K562 (cell line): ENCODE data around the gene UPK2. TPM values are rescaled to one million over a fixed set of nuclear protein-coding genes. Genes with fewer than 3 reads are reported as not detected.

Experiments used
- ATF1 ChIP-seq, 2 experiments: fragments of 450-650 bp in 1 of 2; IDR thresholded peaks; 2 replicates each; pipeline ENCODE4 v1.6.1; 2016; ENCODE audit warnings: missing compliant biosample characterization in 1 of 2, missing genetic modification characterization in 1 of 2
- BCOR ChIP-seq: fragments of 450-650 bp; IDR thresholded peaks from 2 replicates; pipeline ENCODE4 v1.6.1; 2016
- CREBBP ChIP-seq: IDR thresholded peaks from one replicate; pipeline ENCODE4 v1.6.1; 2012; ENCODE audit warnings: low read depth, mild to moderate bottlenecking, control low read depth, inconsistent platforms, low read length
- CTBP1 ChIP-seq: fragments of 450-650 bp; IDR thresholded peaks from 2 replicates; pipeline ENCODE4 v1.6.1; 2016; ENCODE audit warnings: borderline replicate concordance
- CTCFL ChIP-seq: IDR thresholded peaks from 2 replicates; pipeline ENCODE4 v1.6.1; 2011; ENCODE audit warnings: borderline replicate concordance, low read depth, mild to moderate bottlenecking, moderate library complexity, low read length; ENCODE audit not compliant: insufficient read depth, poor library complexity, severe bottlenecking
- DPF2 ChIP-seq: fragments of 450-650 bp; IDR thresholded peaks from 2 replicates; pipeline ENCODE4 v1.6.1; 2016
- FIP1L1 ChIP-seq: fragments of 200-400 bp; formaldehyde crosslinking; IDR thresholded peaks from 2 replicates; pipeline ENCODE4 v1.6.1; 2018; ENCODE audit warnings: mild to moderate bottlenecking, low read depth, low read length; ENCODE audit not compliant: poor library complexity, severe bottlenecking
- GABPB1 ChIP-seq: sonication (generic); formaldehyde crosslinking; IDR thresholded peaks from 2 replicates; pipeline ENCODE4 v1.8.0; 2022; ENCODE audit warnings: mild to moderate bottlenecking, missing genetic modification reagents
- IRF2 ChIP-seq: sonication (generic); formaldehyde crosslinking; IDR thresholded peaks from 2 replicates; pipeline ENCODE4 v1.8.1; 2022; ENCODE audit warnings: mild to moderate bottlenecking, missing genetic modification reagents
- LARP7 ChIP-seq: fragments of 450-650 bp; IDR thresholded peaks from 2 replicates; pipeline ENCODE4 v1.6.1; 2016
- LEF1 ChIP-seq: fragments of 450-650 bp; IDR thresholded peaks from 2 replicates; pipeline ENCODE4 v1.6.1; 2016; ENCODE audit warnings: mild to moderate bottlenecking
- MTA1 ChIP-seq: fragments of 450-650 bp; IDR thresholded peaks from 2 replicates; pipeline ENCODE4 v1.6.1; 2017; ENCODE audit warnings: borderline replicate concordance
- PHF8 ChIP-seq: fragments of 200-600 bp; sonication (generic); IDR thresholded peaks from 2 replicates; pipeline ENCODE4 v1.6.1; 2012; ENCODE audit warnings: mixed run types, mild to moderate bottlenecking, inconsistent platforms, low read length, moderate library complexity, borderline replicate concordance
- TCF7L2 ChIP-seq: fragments of 150-350 bp; IDR thresholded peaks from 2 replicates; pipeline ENCODE4 v1.6.1; 2016; ENCODE audit warnings: low read depth, mild to moderate bottlenecking, low read length, moderate library complexity
- TCFL5 ChIP-seq: fragments of 250-450 bp; sonication (Bioruptor Pico); conservative IDR thresholded peaks from 2 replicates; pipeline ENCODE4 v1.6.1; 2021; ENCODE audit warnings: mild to moderate bottlenecking, moderate library complexity, matching md5 sums
- USF2 ChIP-seq: sonication (generic); formaldehyde crosslinking; IDR thresholded peaks from 2 replicates; pipeline ENCODE4 v1.5.0; 2020; ENCODE audit warnings: missing genetic modification reagents
- ZNF354B ChIP-seq: fragments of 250-450 bp; sonication (Bioruptor Pico); IDR thresholded peaks from 2 replicates; pipeline ENCODE4 v1.4.0; 2020
- ZNF384 ChIP-seq: IDR thresholded peaks from 2 replicates; pipeline ENCODE4 v1.6.1; 2012; ENCODE audit warnings: low read depth, low read length, improper control_type of control experiment
- ZSCAN29 ChIP-seq: fragments of 450-650 bp; IDR thresholded peaks from 2 replicates; pipeline ENCODE4 v1.6.1; 2017
- polyA plus RNA-seq, 8 experiments: library from polyadenylated mRNA; depleted of rRNA in 4 of 8; stranded (reverse) in 5 of 8; unstranded in 3 of 8; fragments of >200 nt; fragmentation: Nextera tagmentation in 2 of 8; fragmentation: Illumina TruSeq in 1 of 8; extraction: Ambion mirVana in 2 of 8; extraction: Trizol in 1 of 8; gene quantifications; 2 replicates each; pipeline versions ENCODE4 v1.2.1 to v1.2.3, GENCODE V29; 2011 to 2014; ENCODE audit warnings: inconsistent platforms in 1 of 8, missing spikeins in 1 of 8
- total RNA-seq, 7 experiments: library from RNA; depleted of rRNA in 6 of 7; stranded (reverse); fragments of >200 nt in 6 of 7; fragmentation: Illumina TruSeq in 2 of 7; extraction: Trizol in 2 of 7; gene quantifications; 2 replicates each; pipeline versions ENCODE4 v1.2.1 to v1.2.3, GENCODE V29; 2011 to 2021; ENCODE audit warnings: low replicate concordance in 1 of 7
- TF ChIP-seq, protein P1 (sequence below), 2 experiments: fragments of 250-450 bp in 1 of 2; fragments of 450-650 bp in 1 of 2; sonication (Bioruptor Pico) in 1 of 2; IDR thresholded peaks; 2 replicates each; pipeline versions ENCODE4 v1.6.1 to v1.8.0; 2016 to 2021; ENCODE audit warnings: mild to moderate bottlenecking in 2 of 2, moderate library complexity in 2 of 2, missing compliant biosample characterization in 1 of 2, missing genetic modification characterization in 1 of 2
- TF ChIP-seq, protein P2 (sequence below): fragments of 450-650 bp; formaldehyde crosslinking; IDR thresholded peaks from 2 replicates; pipeline ENCODE4 v1.4.0; 2020; ENCODE audit warnings: mild to moderate bottlenecking
- TF ChIP-seq, protein P3 (sequence below): fragments of 250-450 bp; sonication (Bioruptor Pico); IDR thresholded peaks from 2 replicates; pipeline ENCODE4 v1.5.0; 2020; ENCODE audit warnings: mild to moderate bottlenecking
- TF ChIP-seq, protein P4 (sequence below): sonication (generic); formaldehyde crosslinking; IDR thresholded peaks from 2 replicates; pipeline ENCODE4 v1.8.0; 2022; ENCODE audit warnings: missing genetic modification reagents, mild to moderate bottlenecking, moderate library complexity, borderline replicate concordance

UPK2 gene
- total and polyA plus RNA-seq, 9 of the 15 experiments (the other 6 are each of a cell fraction or from before 2014, with no cell fraction given), result not detected

- no peak for TF ChIP-seq CTCFL
- no peak for TF ChIP-seq FIP1L1
- no peak for TF ChIP-seq LARP7
- peak; percentile 16; the same call in 1 of the 2 replicates for TF ChIP-seq MTA1
- no peak for TF ChIP-seq ZSCAN29
- TF ChIP-seq, protein P1, sequence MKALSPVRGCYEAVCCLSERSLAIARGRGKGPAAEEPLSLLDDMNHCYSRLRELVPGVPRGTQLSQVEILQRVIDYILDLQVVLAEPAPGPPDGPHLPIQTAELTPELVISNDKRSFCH (CRISPR knock-in tag; IDR thresholded peaks at IDR 0.05), result no peak
- TF ChIP-seq, protein P1 (tag; IDR thresholded peaks at IDR 0.05), result no peak
- no peak for TF ChIP-seq ATF1 (CRISPR knock-in tag; IDR thresholded peaks at IDR 0.05)
- no peak for TF ChIP-seq ATF1 (tag; IDR thresholded peaks at IDR 0.05)
- TF ChIP-seq, protein P2, sequence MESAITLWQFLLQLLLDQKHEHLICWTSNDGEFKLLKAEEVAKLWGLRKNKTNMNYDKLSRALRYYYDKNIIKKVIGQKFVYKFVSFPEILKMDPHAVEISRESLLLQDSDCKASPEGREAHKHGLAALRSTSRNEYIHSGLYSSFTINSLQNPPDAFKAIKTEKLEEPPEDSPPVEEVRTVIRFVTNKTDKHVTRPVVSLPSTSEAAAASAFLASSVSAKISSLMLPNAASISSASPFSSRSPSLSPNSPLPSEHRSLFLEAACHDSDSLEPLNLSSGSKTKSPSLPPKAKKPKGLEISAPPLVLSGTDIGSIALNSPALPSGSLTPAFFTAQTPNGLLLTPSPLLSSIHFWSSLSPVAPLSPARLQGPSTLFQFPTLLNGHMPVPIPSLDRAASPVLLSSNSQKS, result no peak
- TF ChIP-seq CREBBP, result no peak
- TF ChIP-seq ZNF354B (CRISPR knock-in tag), result no peak
- no peak for TF ChIP-seq BCOR
- TF ChIP-seq LEF1, result no peak; the same call in 1 of the 2 replicates
- no peak for TF ChIP-seq CTBP1
- no peak for TF ChIP-seq GABPB1 (CRISPR knock-in tag)
- 0 out of 2 replicates have a peak, but pooled peaks have one; percentile 11 for TF ChIP-seq DPF2
- TF ChIP-seq ZNF384, result no peak
- no peak for TF ChIP-seq TCFL5 (CRISPR knock-in tag)
- TF ChIP-seq PHF8, result peak; percentile 37; the same call in 1 of the 2 replicates
- TF ChIP-seq TCF7L2, result no peak
- no peak for TF ChIP-seq USF2 (CRISPR knock-in tag)
- TF ChIP-seq, protein P3, sequence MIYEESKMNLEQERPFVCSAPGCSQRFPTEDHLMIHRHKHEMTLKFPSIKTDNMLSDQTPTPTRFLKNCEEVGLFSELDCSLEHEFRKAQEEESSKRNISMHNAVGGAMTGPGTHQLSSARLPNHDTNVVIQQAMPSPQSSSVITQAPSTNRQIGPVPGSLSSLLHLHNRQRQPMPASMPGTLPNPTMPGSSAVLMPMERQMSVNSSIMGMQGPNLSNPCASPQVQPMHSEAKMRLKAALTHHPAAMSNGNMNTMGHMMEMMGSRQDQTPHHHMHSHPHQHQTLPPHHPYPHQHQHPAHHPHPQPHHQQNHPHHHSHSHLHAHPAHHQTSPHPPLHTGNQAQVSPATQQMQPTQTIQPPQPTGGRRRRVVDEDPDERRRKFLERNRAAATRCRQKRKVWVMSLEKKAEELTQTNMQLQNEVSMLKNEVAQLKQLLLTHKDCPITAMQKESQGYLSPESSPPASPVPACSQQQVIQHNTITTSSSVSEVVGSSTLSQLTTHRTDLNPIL (CRISPR knock-in tag), result no peak
- TF ChIP-seq IRF2, result no peak
- TF ChIP-seq, protein P4, sequence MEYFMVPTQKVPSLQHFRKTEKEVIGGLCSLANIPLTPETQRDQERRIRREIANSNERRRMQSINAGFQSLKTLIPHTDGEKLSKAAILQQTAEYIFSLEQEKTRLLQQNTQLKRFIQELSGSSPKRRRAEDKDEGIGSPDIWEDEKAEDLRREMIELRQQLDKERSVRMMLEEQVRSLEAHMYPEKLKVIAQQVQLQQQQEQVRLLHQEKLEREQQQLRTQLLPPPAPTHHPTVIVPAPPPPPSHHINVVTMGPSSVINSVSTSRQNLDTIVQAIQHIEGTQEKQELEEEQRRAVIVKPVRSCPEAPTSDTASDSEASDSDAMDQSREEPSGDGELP, result no peak
Measured at GRCh38 chr11:118929501-118930093, 26.5 kb upstream of the UPK2 start (continued).
